ENCODE results near the gene ACTL8.

GRCh38 chr1:17770983-17771382 is 15.8 kb downstream of the ACTL8 start:
- TF ChIP-seq RCOR1 (IDR thresholded peaks at IDR 0.05; ENCODE audit: insufficient replicate concordance, low read length) (no peak), POLR2A (IDR thresholded peaks at IDR 0.05; ENCODE audit: low read depth, low read length) (no peak), CTCF (conservative IDR thresholded peaks at IDR 0.05; ENCODE audit: low read depth, low read length) (no peak), RAD21 (IDR thresholded peaks at IDR 0.05; ENCODE audit: low read length) (no peak), MAFK (IDR thresholded peaks at IDR 0.05; ENCODE audit: low read depth, low read length) (no peak), SMC3 (IDR thresholded peaks at IDR 0.05; ENCODE audit: low read depth, low read length) (no peak), CEBPB (IDR thresholded peaks at IDR 0.05; ENCODE audit: low read depth, low read length) (no peak), NFE2L2 (IDR thresholded peaks at IDR 0.05; ENCODE audit: low read depth, low read length) (no peak), BHLHE40 (IDR thresholded peaks at IDR 0.05; ENCODE audit: low read depth, low read length) (no peak)
- TF ChIP-seq, protein P1, sequence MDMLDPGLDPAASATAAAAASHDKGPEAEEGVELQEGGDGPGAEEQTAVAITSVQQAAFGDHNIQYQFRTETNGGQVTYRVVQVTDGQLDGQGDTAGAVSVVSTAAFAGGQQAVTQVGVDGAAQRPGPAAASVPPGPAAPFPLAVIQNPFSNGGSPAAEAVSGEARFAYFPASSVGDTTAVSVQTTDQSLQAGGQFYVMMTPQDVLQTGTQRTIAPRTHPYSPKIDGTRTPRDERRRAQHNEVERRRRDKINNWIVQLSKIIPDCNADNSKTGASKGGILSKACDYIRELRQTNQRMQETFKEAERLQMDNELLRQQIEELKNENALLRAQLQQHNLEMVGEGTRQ (IDR thresholded peaks at IDR 0.05; ENCODE audit: low read depth, low read length): no peak

Measured in IMR-90 (cell line).